HCT116 (cell line): ENCODE results near the gene CALCOCO1. TPM values are rescaled to one million over a fixed set of nuclear protein-coding genes. Genes with fewer than 3 reads are reported as not detected.

Experiments used
- ATAC-seq: fragments of 200-7000 bp; cut with Tn5 transposase; 2 replicates; pipeline ENCODE4 v1.9.1; 2020; ENCODE audit warnings: mild to moderate bottlenecking, moderate library complexity
- BruUV-seq: library from RNA; stranded (reverse); fragments of 400-500 nt; replicated peaks from 2 replicates; lab custom pipeline; 2021; lab: Mats Ljungman, UMichigan
- CTCF ChIA-PET: fragments of 300-600 bp; sonication (Branson Sonifier 250); formaldehyde crosslinking; loops from one replicate; lab custom pipeline; 2021; ENCODE audit warnings: antibody characterized with exemption; lab: Charles Lee
- POLR2A ChIA-PET: fragments of 300-600, 350-600 bp; sonication (Branson Sonifier 250); formaldehyde crosslinking; loops from one replicate; lab custom pipeline; 2021; ENCODE audit warnings: antibody characterized with exemption; lab: Charles Lee
- RAD21 ChIA-PET, 2 experiments: fragments of 300-600 bp; sonication (Branson Sonifier 250); formaldehyde crosslinking; loops; one replicate each; lab custom pipeline; 2023; ENCODE audit warnings: low total read pairs in 2 of 2; ENCODE audit not compliant: uncharacterized antibody in 2 of 2, unreplicated experiment in 2 of 2, low non-redundant PET in 1 of 2; lab: Charles Lee
- DNase-seq: peaks from one replicate; pipeline ENCODE4 v3.0.0-alpha.2; 2010; ENCODE audit warnings: low read depth, low spot score
- H2AFZ ChIP-seq: fragments of 200-600 bp; shearing (Covaris generic), sonication (generic); 2 replicates; pipeline ENCODE4 v1.6.1; 2017; ENCODE audit warnings: low read depth, mixed run types, mixed read lengths, antibody characterized with exemption, low read length; ENCODE audit not compliant: poor library complexity, severe bottlenecking
- H3K27ac ChIP-seq: 2 replicates; pipeline ENCODE4 v1.5.1; 2012; ENCODE audit warnings: low read depth, low read length
- H3K27me3 ChIP-seq: fragments of 200-600 bp; sonication (generic); 2 replicates; pipeline ENCODE4 v1.6.1; 2016; ENCODE audit warnings: mixed run types, low read length, mixed read lengths; ENCODE audit not compliant: insufficient read depth
- H3K36me3 ChIP-seq, 2 experiments: fragments of 200-500 bp in 1 of 2; fragments of 200-600 bp in 1 of 2; sonication (Bioruptor generic) in 1 of 2; sonication (generic) in 1 of 2; 2 replicates each; pipeline versions ENCODE4 v1.5.1 to v1.6.1; 2014 to 2016; ENCODE audit warnings: low read length in 2 of 2, inconsistent platforms in 1 of 2, mixed read lengths in 1 of 2, mixed run types in 1 of 2; ENCODE audit not compliant: insufficient read depth in 2 of 2, control insufficient read depth in 1 of 2
- H3K4me1 ChIP-seq, 2 experiments: fragments of 200-600 bp in 1 of 2; sonication (generic) in 1 of 2; 2 replicates each; pipeline versions ENCODE4 v1.5.1 to v1.6.1; 2012 to 2017; ENCODE audit warnings: low read length in 2 of 2, inconsistent platforms in 1 of 2, mild to moderate bottlenecking in 1 of 2, mixed read lengths in 1 of 2, mixed run types in 1 of 2, moderate library complexity in 1 of 2; ENCODE audit not compliant: insufficient read depth in 2 of 2, control insufficient read depth in 1 of 2
- H3K4me2 ChIP-seq: fragments of 200-600 bp; sonication (generic); 2 replicates; pipeline ENCODE4 v1.6.1; 2017; ENCODE audit warnings: mixed run types, low read length, mixed read lengths
- H3K4me3 ChIP-seq, 2 experiments: fragments of 200-600 bp in 1 of 2; sonication (generic) in 1 of 2; replicated peaks in 1 of 2; 2 replicates each; pipeline ENCODE4 v1.5.1; 2011 to 2016; ENCODE audit warnings: low read length in 2 of 2, control low read depth in 1 of 2, low read depth in 1 of 2, mild to moderate bottlenecking in 1 of 2, mixed read lengths in 1 of 2, mixed run types in 1 of 2
- H3K79me2 ChIP-seq: fragments of 200-600 bp; sonication (generic); 2 replicates; pipeline ENCODE4 v1.6.1; 2017; ENCODE audit warnings: mild to moderate bottlenecking, mixed run types, low read length, moderate library complexity, mixed read lengths; ENCODE audit not compliant: insufficient read depth
- H3K9ac ChIP-seq: fragments of 200-600 bp; sonication (generic); 2 replicates; pipeline ENCODE4 v1.6.1; 2016; ENCODE audit warnings: low read length, mixed read lengths
- H3K9me2 ChIP-seq: fragments of 200-600 bp; sonication (generic), shearing (Covaris generic); 2 replicates; pipeline ENCODE4 v1.6.1; 2017; ENCODE audit warnings: mixed run types, mild to moderate bottlenecking, moderate library complexity; ENCODE audit not compliant: insufficient read depth
- H3K9me3 ChIP-seq, 2 experiments: fragments of 200-500 bp in 1 of 2; fragments of 200-600 bp in 1 of 2; sonication (Bioruptor generic) in 1 of 2; sonication (generic) in 1 of 2; 2 replicates each; pipeline ENCODE4 v1.6.1; 2014 to 2017; ENCODE audit warnings: low read length in 2 of 2, mixed read lengths in 2 of 2, inconsistent platforms in 1 of 2, low read depth in 1 of 2, mild to moderate bottlenecking in 1 of 2, mixed run types in 1 of 2, moderate library complexity in 1 of 2; ENCODE audit not compliant: control insufficient read depth in 1 of 2, insufficient read depth in 1 of 2
- H4K20me1 ChIP-seq: fragments of 200-600 bp; sonication (generic), shearing (Covaris generic); 2 replicates; pipeline ENCODE4 v1.6.1; 2017; ENCODE audit warnings: mixed run types, mild to moderate bottlenecking, moderate library complexity; ENCODE audit not compliant: insufficient read depth
- ELF1 ChIP-seq: IDR thresholded peaks from 2 replicates; pipeline ENCODE4 v1.6.1; 2012; ENCODE audit warnings: low read depth, borderline replicate concordance
- EZH2phosphoT487 ChIP-seq: fragments of 200-600 bp; IDR thresholded peaks from 2 replicates; pipeline ENCODE4 v1.6.1; 2018; ENCODE audit warnings: antibody characterized with exemption, borderline replicate concordance
- FOSL1 ChIP-seq: IDR thresholded peaks from 2 replicates; pipeline ENCODE4 v1.6.1; 2012; ENCODE audit warnings: low read depth
- MAX ChIP-seq: IDR thresholded peaks from 2 replicates; pipeline ENCODE4 v1.6.1; 2012
- POLR2A ChIP-seq: IDR thresholded peaks from 2 replicates; pipeline ENCODE4 v1.7.0; 2011; ENCODE audit warnings: borderline replicate concordance; ENCODE audit not compliant: insufficient read depth, insufficient read length; ENCODE audit errors: extremely low read depth
- POLR2AphosphoS5 ChIP-seq: IDR thresholded peaks from 2 replicates; pipeline ENCODE4 v1.6.1; 2011; ENCODE audit warnings: mild to moderate bottlenecking, low read depth, low read length, moderate library complexity
- RAD21 ChIP-seq: IDR thresholded peaks from 2 replicates; pipeline ENCODE4 v1.6.1; 2012; ENCODE audit warnings: low read depth, mild to moderate bottlenecking
- REST ChIP-seq: IDR thresholded peaks from 2 replicates; pipeline ENCODE4 v1.6.1; 2012; ENCODE audit warnings: low read depth
- SIN3A ChIP-seq: IDR thresholded peaks from 2 replicates; pipeline ENCODE4 v1.6.1; 2012; ENCODE audit warnings: low read depth
- SP1 ChIP-seq: IDR thresholded peaks from 2 replicates; pipeline ENCODE4 v1.6.1; 2012; ENCODE audit warnings: low read depth
- YY1 ChIP-seq: IDR thresholded peaks from 2 replicates; pipeline ENCODE4 v1.6.1; 2011; ENCODE audit warnings: low read length, low read depth, moderate library complexity, mild to moderate bottlenecking; ENCODE audit not compliant: insufficient replicate concordance; ENCODE audit errors: extremely low read depth
- ZFX ChIP-seq: fragments of 450-650 bp; IDR thresholded peaks from 2 replicates; pipeline ENCODE4 v1.6.1; 2017
- ZNF274 ChIP-seq: fragments of 200-500 bp; sonication (Bioruptor generic); IDR thresholded peaks from 2 replicates; pipeline ENCODE4 v1.6.1; 2014; ENCODE audit warnings: mild to moderate bottlenecking, low read depth, low read length, inconsistent platforms
- intact Hi-C: fragments of 100-400 bp; cut with micrococcal nuclease; formaldehyde crosslinking; loops from 2 replicates; pipeline ENCODE4 v1.10.0; 2022
- total RNA-seq: library from RNA; stranded (reverse); gene quantifications from one replicate; pipeline ENCODE4 v1.2.1, GENCODE V29; 2021; ENCODE audit not compliant: unreplicated experiment
- TF ChIP-seq, protein P1 (sequence below), 3 experiments: fragments of 200-600 bp in 1 of 3; sonication (generic) in 1 of 3; IDR thresholded peaks in 2 of 3; conservative IDR thresholded peaks in 1 of 3; 2 replicates each; pipeline ENCODE4 v1.5.1; 2012 to 2017; ENCODE audit warnings: low read depth in 2 of 3, low read length in 2 of 3, antibody characterized with exemption in 1 of 3, borderline replicate concordance in 1 of 3, control low read depth in 1 of 3, mild to moderate bottlenecking in 1 of 3, mixed read lengths in 1 of 3, mixed run types in 1 of 3, moderate library complexity in 1 of 3; ENCODE audit not compliant: insufficient read depth in 1 of 3
- TF ChIP-seq, protein P2 (sequence below): IDR thresholded peaks from 2 replicates; pipeline ENCODE4 v1.6.1; 2011; ENCODE audit warnings: mild to moderate bottlenecking, low read length, moderate library complexity; ENCODE audit not compliant: insufficient replicate concordance; ENCODE audit errors: extremely low read depth

Gene CALCOCO1
- total RNA-seq, 1 experiment from 2014 or later = 42.6 TPM

DNA sequence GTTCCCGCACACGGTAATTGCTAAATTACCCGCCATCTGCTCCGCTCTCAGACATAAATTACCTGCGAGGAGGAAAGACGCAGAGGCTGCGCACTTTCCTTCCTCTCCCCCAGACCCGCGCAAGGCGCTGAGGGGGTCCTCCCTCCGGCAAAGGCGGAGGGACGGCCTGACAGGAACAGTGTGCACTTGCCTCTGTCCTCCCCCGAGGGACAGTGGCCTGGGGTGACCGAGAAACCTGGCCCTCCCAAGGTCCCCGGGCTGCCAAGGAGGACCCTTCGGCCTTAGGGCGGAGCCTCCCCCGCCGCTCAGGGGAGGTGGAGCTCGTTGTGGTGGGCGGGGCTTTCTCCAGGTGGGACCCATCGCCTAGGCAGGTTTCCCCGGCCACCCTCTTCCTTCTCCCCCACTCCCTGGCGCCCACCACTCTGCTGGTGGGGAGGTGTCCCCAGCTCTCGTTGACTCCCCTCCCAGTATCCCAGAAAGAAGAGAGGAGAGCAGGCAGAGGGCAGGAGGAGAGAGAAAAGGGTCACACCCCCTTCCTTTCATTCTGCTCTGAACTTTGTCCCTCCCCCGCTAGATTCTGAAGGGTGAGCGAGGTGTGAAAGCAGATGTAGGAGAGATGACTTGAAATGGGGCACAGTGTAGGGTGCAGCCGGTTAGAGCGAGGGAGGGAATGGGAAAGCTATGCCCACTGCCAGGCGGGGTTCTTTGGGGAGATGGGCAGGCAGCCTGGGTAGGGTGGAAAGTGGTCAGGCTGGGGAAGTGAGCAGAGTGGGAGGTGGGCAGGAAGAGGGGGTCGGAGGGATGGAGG is 11.4 kb upstream of the CALCOCO1 start (continued):
- no peak for TF ChIP-seq MAX

- Histone ChIP-seq H3K9ac (no peak overlapping the region), H4K20me1 (no peaks in the 10 kb centered on the region), H3K27ac (no peak overlapping the region), H3K9me3 (no peaks in the 10 kb centered on the region), H3K4me1 (peaks cover 2 to 7% of the 10 kb centered on the region in 2 experiments; a peak in 3 of 4 replicates), H2AFZ (no peak overlapping the region), H3K4me3 (no peak overlapping the region), H3K79me2 (no peaks in the 10 kb centered on the region), H3K4me2 (no peak overlapping the region), H3K36me3 (no peaks in the 10 kb centered on the region), H3K27me3 (no peaks in the 10 kb centered on the region), H3K9me2 (no peaks in the 10 kb centered on the region)
- RAD21 ChIA-PET = no interaction called here
- BruUV-seq = no TSS peak
- ATAC-seq (no peak), DNase-seq (no peak)
- POLR2A ChIA-PET = interaction anchor here (1.6 kb wide), 1 partner anchor 10 kb away, joined by 5 read pairs; no protein-coding TSS in a partner anchor
- intact Hi-C loops = no loop called here
- CTCF ChIA-PET = interaction anchor here (1.0 to 3.0 kb wide), 3 partner anchors 8 to 36 kb away, joined by 3 to 17 read pairs (median 5); no protein-coding TSS in a partner anchor
- no peak for TF ChIP-seq SIN3A
- no peak for TF ChIP-seq RAD21
- no peak for TF ChIP-seq FOSL1
- no peak for TF ChIP-seq ZFX
- TF ChIP-seq SP1 = no peak
- no peak for TF ChIP-seq ZNF274
- no peak for TF ChIP-seq REST
- TF ChIP-seq MAX = no peak
- TF ChIP-seq EZH2phosphoT487 = no peak
- TF ChIP-seq, protein P1, sequence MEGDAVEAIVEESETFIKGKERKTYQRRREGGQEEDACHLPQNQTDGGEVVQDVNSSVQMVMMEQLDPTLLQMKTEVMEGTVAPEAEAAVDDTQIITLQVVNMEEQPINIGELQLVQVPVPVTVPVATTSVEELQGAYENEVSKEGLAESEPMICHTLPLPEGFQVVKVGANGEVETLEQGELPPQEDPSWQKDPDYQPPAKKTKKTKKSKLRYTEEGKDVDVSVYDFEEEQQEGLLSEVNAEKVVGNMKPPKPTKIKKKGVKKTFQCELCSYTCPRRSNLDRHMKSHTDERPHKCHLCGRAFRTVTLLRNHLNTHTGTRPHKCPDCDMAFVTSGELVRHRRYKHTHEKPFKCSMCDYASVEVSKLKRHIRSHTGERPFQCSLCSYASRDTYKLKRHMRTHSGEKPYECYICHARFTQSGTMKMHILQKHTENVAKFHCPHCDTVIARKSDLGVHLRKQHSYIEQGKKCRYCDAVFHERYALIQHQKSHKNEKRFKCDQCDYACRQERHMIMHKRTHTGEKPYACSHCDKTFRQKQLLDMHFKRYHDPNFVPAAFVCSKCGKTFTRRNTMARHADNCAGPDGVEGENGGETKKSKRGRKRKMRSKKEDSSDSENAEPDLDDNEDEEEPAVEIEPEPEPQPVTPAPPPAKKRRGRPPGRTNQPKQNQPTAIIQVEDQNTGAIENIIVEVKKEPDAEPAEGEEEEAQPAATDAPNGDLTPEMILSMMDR (IDR thresholded peaks at IDR 0.05 in 2 of 3, conservative IDR thresholded peaks at IDR 0.05 in 1 of 3; ENCODE audit: borderline replicate concordance in 1 of 3, insufficient read depth in 1 of 3, low read depth in 2 of 3, low read length in 2 of 3) = no peak
- TF ChIP-seq POLR2A = no peak
- TF ChIP-seq YY1 = no peak
- TF ChIP-seq ELF1 = no peak
- TF ChIP-seq, protein P2, sequence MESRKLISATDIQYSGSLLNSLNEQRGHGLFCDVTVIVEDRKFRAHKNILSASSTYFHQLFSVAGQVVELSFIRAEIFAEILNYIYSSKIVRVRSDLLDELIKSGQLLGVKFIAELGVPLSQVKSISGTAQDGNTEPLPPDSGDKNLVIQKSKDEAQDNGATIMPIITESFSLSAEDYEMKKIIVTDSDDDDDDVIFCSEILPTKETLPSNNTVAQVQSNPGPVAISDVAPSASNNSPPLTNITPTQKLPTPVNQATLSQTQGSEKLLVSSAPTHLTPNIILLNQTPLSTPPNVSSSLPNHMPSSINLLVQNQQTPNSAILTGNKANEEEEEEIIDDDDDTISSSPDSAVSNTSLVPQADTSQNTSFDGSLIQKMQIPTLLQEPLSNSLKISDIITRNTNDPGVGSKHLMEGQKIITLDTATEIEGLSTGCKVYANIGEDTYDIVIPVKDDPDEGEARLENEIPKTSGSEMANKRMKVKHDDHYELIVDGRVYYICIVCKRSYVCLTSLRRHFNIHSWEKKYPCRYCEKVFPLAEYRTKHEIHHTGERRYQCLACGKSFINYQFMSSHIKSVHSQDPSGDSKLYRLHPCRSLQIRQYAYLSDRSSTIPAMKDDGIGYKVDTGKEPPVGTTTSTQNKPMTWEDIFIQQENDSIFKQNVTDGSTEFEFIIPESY = no peak
- TF ChIP-seq POLR2AphosphoS5 = no peak
These were observed 10.7 kb upstream of the CALCOCO1 start for GRCh38 chr12:53737951-53738405.
